ENCODE results near the gene UQCC2.

GRCh38 chr6:33705268-33705885 lies 6.1 kb downstream of the UQCC2 start:
- no peak for TF ChIP-seq CTCF (IDR thresholded peaks at IDR 0.05)
- no peak for TF ChIP-seq ZFX (IDR thresholded peaks at IDR 0.05; ENCODE audit: borderline replicate concordance)

All from 22Rv1 (cell line).